ENCODE results near the gene SLC26A11.
"Not testable (repeated sequence)": the region's sequence is repeated elsewhere in the genome, so short reads cannot be mapped to it uniquely, and the experiment has no call there.

Gene SLC26A11

DNA sequence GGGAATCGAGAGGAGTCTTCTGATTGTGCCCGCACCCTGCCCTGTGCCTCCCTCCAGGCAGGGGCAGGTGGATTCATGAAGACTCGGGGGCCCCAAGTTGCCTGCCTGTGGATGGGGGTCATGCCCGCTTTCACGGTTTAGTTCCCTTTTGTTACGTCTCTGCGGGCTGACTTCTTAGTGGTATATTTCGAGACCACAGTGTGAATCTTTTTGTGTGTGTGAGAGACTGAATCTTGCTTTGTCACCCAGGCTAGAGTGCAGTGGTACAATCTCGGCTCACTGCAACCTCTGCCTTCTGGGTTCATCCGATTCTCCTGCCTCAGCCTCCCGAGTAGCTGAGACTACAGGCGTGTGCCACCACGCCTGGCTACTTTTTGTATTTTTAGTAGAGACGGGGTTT is 22.3 kb downstream of the SLC26A11 start:
- DNase-seq (ENCODE audit: low read depth) = no peak
- TF ChIP-seq, protein P1, sequence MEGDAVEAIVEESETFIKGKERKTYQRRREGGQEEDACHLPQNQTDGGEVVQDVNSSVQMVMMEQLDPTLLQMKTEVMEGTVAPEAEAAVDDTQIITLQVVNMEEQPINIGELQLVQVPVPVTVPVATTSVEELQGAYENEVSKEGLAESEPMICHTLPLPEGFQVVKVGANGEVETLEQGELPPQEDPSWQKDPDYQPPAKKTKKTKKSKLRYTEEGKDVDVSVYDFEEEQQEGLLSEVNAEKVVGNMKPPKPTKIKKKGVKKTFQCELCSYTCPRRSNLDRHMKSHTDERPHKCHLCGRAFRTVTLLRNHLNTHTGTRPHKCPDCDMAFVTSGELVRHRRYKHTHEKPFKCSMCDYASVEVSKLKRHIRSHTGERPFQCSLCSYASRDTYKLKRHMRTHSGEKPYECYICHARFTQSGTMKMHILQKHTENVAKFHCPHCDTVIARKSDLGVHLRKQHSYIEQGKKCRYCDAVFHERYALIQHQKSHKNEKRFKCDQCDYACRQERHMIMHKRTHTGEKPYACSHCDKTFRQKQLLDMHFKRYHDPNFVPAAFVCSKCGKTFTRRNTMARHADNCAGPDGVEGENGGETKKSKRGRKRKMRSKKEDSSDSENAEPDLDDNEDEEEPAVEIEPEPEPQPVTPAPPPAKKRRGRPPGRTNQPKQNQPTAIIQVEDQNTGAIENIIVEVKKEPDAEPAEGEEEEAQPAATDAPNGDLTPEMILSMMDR (conservative IDR thresholded peaks at IDR 0.05; ENCODE audit: low read depth, low read length) = no peak
- H3K4me3 ChIP-seq (ENCODE audit: low read length) = no peak overlapping the region

DNA sequence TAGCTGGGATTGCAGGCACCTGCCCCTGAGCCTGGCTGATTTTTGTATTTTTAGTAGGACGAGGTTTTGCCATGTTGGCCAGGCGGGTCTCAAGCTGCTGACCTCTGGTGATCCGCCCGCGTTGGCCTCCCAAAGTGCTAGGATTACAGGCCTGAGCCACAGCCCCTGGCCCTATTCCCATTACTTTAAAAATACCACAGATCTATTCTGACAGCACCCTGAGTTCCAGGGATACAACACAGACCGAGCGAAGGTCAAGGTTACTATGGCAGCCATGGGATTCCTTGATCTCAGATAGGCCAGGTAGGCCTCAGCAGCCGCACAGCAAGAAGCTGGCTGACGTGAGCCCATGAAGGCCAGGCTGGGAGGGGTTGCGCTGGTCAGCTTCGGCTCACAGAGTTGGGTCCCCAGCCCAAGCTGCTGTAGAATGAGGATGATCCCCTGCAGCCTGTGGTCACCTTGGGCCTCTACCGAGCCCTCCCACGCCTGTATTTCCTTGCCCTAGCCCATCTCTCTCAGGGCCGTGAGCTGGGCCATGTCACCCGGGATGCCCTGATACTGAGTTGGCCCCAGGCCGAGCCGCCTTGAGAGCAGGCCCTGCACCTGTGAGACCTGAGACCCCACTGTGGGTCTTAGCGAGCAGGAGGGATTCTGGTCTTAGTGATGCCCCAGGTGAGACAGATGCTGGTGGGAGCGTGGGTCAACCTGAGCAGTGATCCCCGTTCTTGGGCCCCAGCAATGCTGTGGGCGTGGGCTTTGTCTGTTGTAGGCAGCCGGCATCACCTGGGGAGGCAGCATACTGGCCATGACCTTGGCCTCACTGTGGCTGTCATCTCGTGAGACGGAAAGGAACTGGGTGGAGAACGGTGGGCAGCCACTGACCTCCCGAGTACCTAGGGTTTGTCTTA is 23.6 kb downstream of the SLC26A11 start:
- no peak for DNase-seq (ENCODE audit: low read depth)
- no peak overlapping the region for H3K4me3 ChIP-seq (ENCODE audit: low read length)
- TF ChIP-seq, protein P1 (conservative IDR thresholded peaks at IDR 0.05; ENCODE audit: low read depth, low read length) = no peak

DNA sequence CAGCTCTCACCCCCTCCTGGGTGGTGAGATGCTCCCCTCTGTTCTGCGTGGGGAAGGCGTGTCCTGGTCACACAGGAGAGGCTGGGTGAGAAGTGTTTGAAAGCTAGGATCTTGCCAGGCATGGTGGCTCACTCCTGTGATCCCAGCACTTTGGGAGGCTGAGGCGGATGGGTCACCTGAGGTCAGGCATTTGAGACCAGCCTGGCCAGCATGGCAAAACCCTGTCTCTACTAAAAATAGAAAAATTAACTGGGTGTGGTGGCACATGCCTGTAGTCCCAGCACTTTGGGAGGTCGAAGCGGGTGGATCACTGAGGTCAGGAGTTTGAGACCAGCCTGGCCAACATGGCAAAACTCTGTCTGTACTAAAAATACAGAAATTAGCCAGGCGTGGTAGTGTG is 24.2 kb downstream of the SLC26A11 start:
- not testable (repeated sequence) for DNase-seq (ENCODE audit: low read depth); H3K4me3 ChIP-seq (ENCODE audit: low read length)

DNA sequence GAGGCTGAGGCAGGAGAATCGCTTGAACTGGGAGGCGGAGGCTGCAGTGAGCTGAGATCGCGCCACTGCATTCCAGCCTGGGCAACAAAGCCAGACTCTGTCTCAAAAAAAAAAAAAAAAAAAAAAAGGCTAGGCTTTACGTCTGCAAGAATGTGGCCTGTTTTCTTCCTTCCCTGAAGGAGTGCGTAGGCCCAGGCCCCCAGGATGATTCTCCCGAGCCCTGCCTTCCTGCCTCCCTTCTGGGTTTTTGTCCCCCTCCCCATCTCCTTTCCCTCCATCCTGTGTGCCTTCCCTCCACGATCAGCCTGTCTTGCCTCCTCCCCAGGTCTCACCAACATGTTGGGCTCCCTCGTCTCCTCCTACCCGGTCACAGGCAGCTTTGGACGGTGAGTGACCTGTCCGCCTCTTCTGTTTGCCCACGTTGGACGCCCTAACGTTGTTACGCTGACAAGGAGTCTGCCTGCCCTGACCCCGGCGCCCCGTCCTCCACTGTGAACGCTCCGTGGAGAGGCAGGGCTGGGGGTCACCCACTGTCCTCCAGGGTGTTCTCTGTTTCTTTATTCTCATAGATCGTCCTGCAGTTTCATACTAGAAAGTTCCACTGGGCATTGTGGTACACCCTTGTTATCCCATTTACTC is 24.8 kb downstream of the SLC26A11 start:
- TF ChIP-seq, protein P1 (conservative IDR thresholded peaks at IDR 0.05; ENCODE audit: low read depth, low read length) = no peak
- no peak overlapping the region for H3K4me3 ChIP-seq (ENCODE audit: low read length)
- no peak for DNase-seq (ENCODE audit: low read depth)

DNA sequence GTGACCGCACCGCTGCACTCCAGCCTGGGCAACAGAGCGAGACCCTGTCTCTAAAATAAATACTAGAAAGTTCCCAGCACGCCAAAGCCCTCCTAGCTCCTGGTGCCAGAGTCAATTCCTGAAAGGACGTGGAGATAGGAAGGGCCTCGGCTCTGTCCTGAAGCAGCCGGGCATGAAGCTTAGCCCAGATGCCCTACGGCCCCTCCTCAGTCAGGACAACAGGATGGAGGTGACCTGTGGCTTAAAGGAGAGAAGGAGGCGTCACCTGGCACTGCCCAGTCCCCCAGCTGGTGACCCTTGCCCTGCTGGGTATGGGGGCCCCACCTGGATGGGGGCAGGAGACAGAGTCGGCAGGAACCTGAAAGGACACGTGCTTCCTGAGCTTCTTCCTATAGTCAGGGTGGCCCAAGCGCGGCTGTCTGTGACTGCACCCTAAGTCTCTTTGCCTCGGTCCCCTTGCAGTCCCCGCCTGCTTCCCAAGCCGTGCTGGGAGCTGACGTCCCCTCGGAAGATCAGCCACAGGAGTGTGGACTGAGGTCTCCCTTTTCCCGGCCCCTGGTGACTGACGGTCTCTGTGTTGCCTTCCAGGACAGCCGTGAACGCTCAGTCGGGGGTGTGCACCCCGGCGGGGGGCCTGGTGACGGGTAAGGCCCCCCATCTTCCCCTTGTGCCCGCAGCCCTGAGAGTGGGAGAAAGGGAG is 25.5 kb downstream of the SLC26A11 start:
- TF ChIP-seq, protein P1 (conservative IDR thresholded peaks at IDR 0.05; ENCODE audit: low read depth, low read length) = no peak
- H3K4me3 ChIP-seq (ENCODE audit: low read length) = no peak overlapping the region
- DNase-seq (ENCODE audit: low read depth) = no peak

DNA sequence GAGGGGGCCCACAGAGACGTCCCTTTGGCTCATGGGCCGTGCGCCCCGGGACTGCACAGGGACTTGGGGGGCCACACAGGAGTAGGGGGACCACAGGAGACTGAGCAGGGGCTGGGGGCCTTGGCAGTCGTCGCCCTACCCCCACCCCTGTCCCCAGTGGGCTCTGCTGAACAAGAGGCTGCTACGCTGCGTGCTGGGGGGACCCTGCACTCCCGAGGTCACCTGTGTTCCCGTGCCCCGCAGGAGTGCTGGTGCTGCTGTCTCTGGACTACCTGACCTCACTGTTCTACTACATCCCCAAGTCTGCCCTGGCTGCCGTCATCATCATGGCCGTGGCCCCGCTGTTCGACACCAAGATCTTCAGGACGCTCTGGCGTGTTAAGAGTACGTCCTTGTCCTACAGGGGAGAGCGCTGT is 26.0 kb downstream of the SLC26A11 start:
- TF ChIP-seq, protein P1 (conservative IDR thresholded peaks at IDR 0.05; ENCODE audit: low read depth, low read length) = no peak
- H3K4me3 ChIP-seq (ENCODE audit: low read length) = no peak overlapping the region
- no peak for DNase-seq (ENCODE audit: low read depth)

DNA sequence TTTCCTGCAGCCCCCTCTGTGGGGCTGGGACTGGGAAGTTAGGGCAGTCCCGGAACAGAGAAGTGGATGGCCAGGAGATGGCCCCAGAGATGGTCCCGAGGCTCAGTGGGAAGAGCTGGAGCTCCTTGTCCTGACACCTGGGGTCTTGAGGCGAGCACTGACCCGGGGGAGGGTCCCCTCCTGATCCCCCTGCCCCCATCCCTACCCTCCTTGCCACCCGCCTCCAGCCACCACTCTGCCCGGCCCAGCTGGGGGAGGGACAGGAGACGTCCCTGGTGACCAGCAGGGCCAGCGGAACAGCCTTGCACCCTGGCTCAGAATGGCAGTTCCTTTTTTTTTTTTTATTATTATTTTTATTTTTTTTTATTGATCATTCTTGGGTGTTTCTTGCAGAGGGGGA is 26.5 kb downstream of the SLC26A11 start:
- no peak for DNase-seq (ENCODE audit: low read depth)
- TF ChIP-seq, protein P1 (conservative IDR thresholded peaks at IDR 0.05; ENCODE audit: low read depth, low read length) = no peak
- no peak overlapping the region for H3K4me3 ChIP-seq (ENCODE audit: low read length)

All from retinal pigment epithelial cell (primary cell).